NCI-H1436 treated with DMSO at 0.1 percent for 48 hours (cell line): ENCODE results near the gene TNFRSF21.
A peak's percentile ranks its signal among the peaks of the same experiment; 100 is the strongest.
"Not testable (repeated sequence)": the region's sequence is repeated elsewhere in the genome, so short reads cannot be mapped to it uniquely, and the experiment has no call there.

Experiments
- DNase-seq: peaks from one replicate; lab custom pipeline; 2025; lab: John Stamatoyannopoulos, UW

The TNFRSF21 gene

DNA sequence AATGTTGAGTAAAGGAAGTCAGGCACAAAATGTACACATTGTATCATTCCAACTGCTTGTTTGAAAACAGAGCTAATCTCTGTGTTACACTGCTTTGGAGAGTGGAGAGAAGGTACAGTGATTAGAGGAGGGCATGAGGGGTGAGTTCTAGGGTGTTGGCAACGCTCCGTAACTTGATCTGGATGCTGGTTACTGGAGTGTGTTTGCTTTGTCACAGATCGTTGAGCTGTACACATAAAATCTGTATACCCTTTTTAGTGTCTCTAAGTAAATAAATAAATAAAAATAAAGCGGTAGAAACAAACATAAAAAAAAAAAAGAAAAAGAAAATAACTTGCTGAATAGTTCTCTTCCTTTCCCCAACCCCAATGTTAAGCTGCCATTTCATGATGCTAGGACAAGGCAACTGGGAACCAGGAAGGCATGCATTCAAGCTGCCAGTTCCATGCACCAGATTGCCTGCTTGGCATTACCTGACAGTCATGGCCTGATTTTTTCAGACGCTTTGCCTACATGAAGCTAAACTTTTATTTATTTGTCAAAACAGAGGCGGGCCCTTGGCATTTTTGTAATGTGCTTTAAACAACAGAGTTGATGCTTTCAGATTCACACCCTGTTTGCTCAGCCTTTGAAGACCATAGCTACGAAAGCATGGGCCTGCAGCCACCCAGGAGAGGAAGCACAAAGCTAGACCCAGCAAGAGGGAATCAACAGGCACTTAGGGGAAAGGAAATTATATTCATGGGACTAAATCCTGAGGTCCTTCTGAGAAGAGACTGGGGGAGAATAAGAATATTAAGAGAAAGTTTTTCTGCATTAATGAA lies 21.2 kb downstream of the TNFRSF21 start:
- DNase-seq, result peak; percentile 32

DNA sequence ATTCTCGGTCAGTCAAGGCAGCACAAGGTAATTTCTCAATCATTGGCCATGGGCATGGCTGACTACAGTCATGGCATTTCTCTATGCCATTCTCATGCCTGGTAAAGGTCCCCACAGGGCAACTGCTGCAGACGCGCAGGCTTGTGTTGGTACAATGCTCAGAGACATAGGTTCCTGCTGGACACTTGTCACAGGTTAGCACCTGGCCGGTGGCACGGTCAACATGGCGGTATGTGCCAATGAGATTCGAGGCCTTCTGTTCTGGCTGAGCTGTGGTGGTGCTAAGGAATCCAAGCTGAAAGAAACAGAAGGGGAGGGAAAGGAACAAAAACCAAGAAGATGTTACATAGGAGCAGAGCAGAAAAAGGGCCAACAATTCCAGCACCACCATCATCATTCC lies 23.4 kb downstream of the TNFRSF21 start:
- DNase-seq, result no peak

DNA sequence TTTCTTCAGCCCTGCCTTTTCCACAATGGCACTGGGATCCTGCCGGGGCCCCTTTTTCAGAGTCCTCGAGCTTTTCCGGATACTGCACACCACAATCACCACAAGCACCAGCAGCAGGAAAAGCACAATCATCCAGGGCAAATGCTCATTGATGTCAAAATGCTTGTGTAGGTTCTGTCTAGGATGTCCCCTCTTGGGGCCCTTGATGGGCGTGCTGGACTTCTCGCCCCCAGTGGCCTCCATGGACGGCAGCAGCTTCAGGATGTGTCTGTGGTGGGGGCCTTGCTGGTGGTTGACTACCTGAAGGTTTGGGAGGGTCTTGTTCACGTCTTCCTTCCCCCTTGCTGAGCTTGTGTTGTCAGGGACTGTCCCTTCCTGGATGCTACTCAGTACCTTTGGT lies 25.7 kb downstream of the TNFRSF21 start:
- no peak for DNase-seq

DNA sequence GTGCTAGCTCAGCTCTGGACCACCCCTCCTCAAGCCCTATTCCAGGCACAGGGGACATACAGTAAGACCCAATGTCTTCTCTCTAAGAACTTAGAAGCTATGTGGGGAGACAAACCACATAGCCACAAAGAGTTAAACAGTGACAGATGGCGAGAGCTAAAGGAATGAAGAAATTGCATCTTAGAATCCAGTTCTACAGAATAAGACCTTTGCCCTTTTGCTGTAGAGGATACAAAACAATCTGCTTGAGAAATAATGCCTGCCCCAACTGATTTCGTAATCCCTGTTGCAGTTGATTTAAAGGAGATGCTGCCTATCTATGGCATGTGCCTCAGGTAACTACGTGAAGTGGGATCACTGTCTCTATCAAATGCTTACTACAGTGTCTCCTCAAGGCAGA lies 31.2 kb downstream of the TNFRSF21 start:
- DNase-seq, result no peak

DNA sequence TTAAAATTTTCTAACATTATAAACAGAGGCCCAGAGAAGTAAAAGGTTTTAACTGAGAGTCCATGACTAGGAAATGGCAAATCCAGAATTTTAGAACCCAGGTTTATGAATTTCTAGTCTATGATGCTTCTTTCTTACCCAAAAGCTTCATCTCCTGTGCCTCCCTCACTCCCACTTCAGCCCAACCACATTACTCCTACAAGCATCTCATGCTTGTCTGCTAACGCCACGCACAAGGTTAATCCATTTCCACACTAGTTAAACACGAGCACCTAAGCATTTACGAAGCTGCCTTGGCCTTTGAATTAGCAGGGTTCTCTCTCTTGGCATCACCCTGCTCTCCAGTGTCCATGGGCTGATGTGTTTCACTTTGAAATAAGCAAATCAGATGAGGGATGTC lies 32.0 kb downstream of the TNFRSF21 start:
- DNase-seq, result no peak

DNA sequence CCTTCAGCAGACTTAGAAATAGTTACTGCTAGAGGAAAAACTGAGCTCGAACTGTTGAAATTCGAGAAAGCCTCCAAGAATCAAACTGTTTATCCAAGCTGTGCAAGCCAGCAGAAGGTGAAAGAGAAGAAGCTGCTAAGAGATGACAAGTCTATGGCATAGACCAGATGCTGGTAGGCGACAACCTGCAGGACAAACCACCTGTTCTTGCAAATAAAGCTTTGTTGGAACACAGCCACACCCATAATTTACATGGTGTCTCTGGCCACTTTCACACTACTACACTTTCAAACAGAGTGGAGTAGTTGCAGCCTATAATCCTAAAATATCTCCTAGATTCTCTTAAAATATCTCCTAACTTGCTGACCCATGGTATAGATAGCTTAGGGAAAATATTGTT lies 33.3 kb downstream of the TNFRSF21 start:
- DNase-seq, result no peak

DNA sequence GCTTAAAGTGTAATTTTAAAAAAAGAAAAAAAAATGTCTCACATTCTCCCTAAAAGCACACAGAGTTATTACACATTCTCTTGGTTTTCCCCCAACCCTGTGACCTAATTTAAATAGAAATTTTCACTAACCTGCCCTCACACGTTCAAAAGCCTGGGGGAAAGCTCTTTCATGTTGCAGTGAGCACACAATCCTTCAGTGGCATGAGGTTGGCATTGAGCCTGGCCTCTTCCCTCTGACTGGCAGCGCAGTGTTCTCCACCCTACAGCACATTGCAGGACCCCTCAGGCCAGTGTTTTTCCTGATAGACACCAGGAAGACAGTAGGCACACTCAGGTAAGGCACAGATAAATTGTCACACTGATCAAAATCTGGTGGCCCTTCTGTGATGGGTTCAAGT lies 34.1 kb downstream of the TNFRSF21 start:
- DNase-seq, result no peak

DNA sequence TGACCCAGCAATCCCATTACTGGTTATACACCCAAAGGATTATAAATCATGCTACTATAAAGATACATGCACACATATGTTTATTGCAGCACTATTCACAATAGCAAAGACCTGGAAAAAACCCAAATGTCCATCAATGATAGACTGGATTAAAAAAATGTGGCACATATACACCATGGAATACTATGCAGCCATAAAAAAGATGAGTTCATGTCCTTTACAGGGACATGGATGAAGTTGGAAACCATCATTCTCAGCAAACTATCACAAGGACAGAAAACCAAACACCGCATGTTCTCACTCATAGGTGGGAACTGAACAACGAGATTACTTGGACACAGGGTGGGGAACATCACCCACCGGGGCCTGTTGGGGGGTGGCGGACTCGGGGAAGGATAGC lies 34.6 kb downstream of the TNFRSF21 start:
- DNase-seq, result not testable (repeated sequence)

DNA sequence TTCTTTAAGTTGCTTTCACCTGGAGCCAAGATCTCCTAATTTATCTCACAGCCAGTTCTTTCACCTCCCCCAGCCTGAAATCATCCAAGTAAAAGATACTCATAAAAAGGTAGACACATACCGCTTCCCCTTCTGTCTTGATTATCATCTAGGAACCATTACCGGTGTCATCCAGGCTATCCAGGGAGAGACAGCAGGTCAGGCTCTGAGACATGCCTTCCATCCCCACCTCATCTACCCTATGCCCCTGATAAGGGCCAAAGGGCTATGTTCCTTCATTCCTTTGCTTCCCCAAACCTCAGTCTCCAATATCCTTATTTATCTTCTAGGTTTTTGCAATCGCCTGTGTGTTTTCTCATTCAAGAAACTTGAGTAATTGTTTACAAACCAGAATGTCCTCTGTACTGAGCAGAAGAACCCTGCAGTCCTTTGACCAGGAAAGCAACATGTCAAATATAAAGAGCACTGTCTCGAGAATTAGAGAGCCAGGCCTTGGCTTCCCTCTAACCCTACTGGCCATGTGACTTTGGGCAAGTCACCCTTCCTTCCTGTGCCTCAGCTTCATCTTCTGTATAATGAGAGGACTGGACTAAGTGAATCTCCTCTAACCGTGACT lies 41.0 kb downstream of the TNFRSF21 start:
- DNase-seq, result no peak

DNA sequence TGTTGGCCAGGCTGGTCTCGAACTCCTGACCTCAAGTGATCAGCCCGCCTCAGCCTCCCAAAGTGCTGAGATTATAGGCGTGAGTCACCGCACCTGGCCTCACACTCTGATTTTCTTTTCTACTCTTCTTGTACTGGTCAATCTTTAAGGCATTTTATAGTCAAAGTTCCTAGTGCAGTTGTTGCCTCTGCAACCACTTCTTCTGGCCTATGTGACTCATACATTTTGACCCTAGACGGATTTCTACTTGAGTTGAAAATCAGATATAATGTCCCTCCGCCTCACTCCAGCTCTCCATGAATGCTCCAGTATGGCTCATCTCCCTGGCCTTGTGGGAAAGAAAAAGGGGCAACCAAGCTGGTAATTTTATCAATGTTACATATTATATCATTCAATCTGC lies 42.4 kb downstream of the TNFRSF21 start:
- DNase-seq, result no peak

DNA sequence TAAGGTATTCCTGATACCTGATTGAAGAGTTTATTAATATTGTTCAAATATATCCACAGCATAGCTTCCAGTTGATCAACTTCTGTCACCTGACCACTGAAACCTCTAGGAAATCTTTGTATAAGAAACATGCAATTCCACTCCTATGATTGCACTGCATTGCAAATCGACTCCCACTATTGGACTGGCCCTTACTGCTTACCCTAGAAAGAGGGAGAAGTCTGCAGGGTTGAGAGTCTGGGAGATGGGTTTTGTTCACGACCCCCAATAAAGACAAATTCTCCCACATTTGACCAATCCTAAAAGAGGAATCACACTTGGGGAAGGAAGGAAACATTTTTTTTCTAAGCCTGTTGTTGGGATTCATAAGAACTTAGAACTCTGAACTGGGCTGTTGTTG lies 43.7 kb downstream of the TNFRSF21 start:
- DNase-seq, result no peak

DNA sequence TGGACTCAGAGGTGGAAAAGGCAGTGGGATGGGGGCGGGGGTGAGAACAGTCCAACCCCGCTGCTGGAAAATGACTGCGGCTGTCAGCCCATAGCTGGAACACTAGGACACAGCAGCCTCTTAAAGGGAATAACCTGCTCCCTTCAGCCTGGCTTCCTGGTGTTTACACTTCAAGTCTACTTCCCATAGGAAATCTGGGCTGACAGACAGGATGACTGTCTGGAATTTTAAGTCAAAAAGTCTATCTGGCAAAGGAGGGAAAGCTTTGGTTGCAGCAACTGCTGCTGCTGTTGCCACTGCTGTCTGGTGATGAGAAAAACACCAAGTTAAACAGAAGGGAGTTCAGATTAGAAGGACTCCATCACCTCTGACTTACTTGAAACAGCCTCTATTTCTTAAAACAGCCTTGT lies 44.9 kb downstream of the TNFRSF21 start:
- DNase-seq, result no peak

DNA sequence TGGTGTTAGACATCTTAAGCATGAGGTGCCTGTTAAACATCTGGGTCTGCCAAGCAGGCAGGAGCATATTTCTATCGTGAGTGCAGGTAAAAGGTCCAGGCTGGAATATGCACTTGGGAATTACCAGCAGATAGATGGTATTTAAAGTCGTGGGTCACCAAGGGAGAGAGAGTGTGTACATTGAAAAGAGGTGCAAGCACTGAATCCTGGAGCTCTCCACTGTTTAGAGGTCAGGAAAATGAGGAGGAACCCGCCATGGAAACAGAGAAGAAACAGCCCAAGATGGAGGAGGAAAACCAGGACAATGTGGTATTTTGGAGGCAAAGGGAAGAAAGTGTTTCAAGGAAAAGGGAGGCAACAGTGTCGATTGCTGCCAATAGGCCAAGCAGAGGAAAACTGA lies 46.4 kb downstream of the TNFRSF21 start:
- no peak for DNase-seq

DNA sequence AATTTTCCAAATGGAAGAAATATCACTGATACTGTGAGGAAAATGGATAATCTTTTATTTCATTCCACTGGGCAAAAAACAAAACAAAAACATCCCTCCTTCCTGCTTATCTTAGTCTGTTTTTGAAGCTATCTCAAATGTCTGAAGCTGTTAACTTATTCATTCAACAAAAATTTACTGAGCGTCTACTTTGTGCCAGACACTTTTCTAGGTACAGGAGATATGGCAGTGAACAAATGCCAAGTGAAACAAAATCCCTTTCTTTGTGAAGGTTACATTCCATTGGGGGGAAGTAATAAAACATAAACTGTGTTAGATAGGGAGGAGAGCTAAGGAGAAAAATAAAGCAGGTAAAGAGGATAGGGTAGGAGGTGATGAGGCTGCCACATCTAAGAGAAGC lies 47.5 kb downstream of the TNFRSF21 start:
- no peak for DNase-seq

DNA sequence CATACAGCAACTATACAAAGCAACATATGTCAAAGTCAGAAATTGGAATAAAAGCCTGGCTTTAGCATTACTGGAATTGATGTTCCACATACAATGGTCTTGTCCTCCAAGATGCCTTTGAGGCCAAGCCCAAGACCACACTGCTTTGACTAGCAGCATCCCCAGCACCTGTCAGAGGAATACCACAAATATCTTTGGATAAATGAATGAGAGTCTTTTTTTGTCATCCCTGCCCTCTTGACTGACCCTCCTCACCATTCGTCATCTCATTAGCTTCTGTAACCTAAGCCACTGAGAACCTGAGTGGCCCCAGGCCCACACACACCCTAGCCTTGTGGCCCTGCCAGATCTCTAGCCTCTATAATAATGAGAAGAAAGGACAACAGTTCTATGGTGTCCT lies 48.5 kb downstream of the TNFRSF21 start:
- DNase-seq, result no peak

DNA sequence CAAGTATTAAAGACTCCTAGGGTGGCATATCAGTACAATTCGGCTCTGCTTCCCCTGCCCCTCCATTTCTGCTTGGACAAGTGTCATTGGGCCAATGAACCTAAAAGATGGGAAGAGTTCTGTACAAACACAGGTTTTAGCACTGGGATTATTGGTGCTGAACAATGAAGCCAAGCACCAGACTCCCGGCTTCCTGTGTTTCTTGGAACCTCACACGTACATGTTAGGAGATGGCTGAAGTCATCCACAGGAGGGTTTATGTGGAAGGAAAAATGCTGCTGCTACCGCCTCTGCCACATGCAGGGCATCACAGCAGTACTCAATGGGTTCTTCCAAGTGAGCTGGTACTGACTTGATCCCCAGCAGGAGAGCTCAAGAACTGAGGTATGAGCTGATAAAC lies 49.7 kb downstream of the TNFRSF21 start:
- no peak for DNase-seq

DNA sequence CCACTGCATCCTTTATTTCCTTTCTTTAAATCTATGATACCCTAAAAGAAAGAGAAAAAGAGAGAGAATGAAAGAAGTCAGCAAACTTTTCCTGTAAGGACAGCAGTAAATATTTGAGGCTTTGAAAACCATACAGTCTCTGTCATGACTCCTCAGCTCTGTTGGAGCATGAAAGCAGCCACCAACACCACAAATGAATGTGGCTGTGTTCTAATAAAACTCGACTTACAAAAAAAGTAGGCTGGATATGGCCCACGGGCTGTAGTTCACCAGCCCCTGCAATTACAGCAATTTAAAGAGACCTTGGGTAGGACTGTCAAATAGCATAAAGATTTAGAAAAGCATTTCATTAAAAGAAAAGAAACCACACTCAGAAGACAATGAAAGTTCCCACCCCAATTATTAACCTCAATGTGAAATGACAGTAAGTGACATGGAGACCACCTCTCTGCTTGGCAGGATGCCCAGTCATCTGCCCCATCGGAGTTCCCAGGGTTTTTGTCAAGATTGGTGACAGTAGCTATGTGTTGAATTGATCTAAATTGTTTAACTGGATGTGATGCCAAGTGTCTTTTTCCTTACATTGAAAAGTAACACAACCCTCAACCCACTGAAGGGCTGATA lies 50.9 kb downstream of the TNFRSF21 start:
- DNase-seq, result no peak

DNA sequence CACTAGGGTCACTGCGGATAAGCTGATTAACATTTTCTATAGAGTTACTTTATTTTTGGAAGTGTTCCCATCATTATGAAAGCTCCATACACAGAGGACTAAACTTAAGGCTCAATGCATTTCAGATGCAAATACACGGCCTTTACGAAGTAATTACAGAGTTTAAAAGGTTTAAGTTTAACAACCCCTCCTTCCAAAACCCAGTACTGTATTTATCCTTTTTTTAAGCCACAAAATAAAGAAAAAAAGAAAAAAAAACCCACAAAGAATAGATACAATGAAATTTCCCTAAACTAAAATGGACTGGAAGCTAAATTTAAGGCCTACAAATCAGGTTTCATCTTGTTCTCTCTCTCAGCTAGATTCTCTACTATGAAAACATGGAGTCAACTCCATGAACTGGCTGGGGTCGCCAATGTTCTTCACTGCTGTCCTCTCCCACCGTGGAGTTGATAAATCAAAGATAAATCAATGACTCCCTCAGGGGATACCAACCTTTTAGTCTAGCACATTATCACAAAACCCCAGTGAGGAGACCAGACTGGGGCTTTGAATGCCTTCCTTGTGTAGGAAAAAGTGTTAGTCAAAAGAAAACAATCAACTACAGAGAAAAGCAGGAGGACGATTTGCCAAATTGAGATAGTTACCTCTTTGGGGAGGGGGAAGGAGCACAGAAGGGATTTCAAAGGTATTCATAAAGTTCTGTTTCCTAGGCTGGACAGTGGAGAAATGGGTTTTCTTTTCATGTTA lies 52.5 kb downstream of the TNFRSF21 start:
- no peak for DNase-seq

DNA sequence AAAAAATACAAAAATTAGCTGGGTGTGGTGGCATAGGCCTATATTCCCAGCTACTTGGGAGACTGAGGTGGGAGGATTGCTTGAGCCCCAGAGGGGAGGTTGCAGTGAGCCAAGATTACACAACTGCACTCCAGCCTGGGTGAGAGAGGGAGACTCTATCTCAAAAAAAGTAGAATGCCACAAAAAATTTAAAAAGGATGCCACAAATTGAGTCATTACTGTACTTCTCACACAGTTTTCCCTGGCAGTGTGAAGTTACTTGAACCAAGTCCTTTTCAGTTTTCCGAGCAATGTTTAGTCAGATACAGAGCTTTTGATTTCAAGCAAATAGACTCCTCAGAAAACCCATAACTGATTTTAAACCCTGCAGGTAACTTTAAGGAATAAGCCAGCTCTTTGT lies 53.3 kb downstream of the TNFRSF21 start:
- DNase-seq, result no peak

DNA sequence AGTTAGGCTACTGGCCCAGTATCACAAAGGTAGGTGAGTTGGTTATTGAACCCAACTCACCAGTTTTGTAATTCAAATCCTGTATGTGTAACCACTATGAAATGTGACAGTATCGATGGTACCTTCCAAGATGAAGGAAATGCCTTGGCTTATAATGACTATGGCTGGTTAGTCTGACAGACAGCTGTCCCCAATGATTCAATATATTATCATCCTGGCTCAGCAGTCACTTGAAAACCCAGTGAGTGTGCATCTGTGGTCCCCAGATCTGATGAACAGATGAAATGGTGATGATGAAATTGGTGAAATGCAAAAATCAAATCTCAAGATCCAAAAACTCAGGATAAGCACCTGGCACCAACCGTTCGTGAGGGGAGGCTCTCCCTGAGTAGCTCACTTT lies 54.8 kb downstream of the TNFRSF21 start:
- no peak for DNase-seq

DNA sequence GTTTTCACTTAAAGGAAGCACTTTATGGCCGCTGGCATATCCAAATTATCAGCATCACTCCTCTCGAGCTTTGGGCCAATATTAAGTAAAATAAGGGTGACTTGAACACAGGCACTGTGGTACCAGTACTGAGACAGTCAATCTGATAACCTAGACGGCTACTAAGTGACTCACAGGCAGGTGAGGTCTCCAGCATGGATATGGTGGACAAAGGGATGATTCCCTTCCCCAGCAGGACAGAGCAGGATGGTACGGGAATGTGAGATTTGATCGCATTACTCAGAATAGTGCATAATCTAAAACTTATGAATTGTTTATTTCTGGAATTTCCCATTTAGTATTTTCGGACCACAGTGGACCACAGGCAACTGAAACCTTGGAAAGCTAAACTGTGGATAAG lies 55.7 kb downstream of the TNFRSF21 start:
- no peak for DNase-seq

DNA sequence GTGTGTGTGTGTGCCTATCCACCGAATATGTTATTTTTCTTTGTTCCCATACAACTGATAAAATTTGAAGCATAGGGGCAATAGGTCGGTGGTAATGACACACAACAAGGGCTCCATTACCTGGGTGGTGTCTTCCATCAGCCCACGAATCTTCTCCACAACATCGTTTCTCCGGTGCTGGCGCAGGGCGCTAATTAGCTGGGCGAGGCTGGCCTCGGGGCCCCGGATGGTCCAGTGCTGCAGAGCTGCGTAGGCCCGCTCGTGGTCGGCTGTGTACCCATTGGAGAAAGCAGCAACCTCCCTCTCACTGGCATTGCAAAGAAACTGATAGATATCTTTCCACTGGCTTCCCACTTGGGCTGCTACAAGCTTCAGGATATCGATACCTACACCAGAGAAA lies 56.6 kb downstream of the TNFRSF21 start:
- DNase-seq, result no peak

DNA sequence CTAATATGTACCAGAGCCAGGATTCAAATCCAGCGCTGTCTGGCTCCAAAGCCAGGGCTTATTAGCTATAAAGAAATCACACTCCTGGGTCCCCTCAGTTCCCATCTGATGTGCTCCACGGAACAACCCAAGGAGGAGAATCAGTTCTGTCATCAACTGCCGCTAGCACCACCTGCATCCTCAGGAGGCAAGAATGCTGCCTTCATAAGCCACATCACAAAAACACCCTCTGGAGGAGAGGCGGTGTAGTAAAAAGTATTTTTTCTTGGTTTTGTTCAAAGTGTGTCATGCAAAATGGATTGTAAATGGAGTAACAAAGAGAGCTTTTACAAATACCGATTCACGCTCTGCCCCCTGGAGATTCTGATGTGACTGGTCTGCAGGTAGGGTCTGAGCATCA lies 57.1 kb downstream of the TNFRSF21 start:
- DNase-seq, result no peak
